GM12878 (cell line): ENCODE data around the gene CRYGS. TPM values are rescaled to one million over a fixed set of nuclear protein-coding genes. Genes with fewer than 3 reads are reported as not detected.

Experiments
- ATAC-seq: fragments of 200-7000 bp; cut with Tn5 transposase; 3 replicates; pipeline ENCODE4 v1.9.1; 2020; ENCODE audit warnings: mild to moderate bottlenecking, moderate library complexity
- BruUV-seq: library from RNA; stranded (reverse); fragments of 400-500 nt; replicated peaks from 2 replicates; lab custom pipeline; 2021; lab: Mats Ljungman, UMichigan
- CTCF ChIA-PET: fragments of 300-600 bp; sonication (Branson Sonifier 250); formaldehyde crosslinking; extraction: SDS; loops from one replicate; lab custom pipeline; 2021; ENCODE audit warnings: inconsistent platforms; lab: Yijun Ruan, JAX
- POLR2A ChIA-PET: fragments of 350-600 bp; formaldehyde crosslinking; extraction: SDS; loops from one replicate; lab custom pipeline; 2021; ENCODE audit warnings: inconsistent platforms; lab: Charles Lee
- RAD21 ChIA-PET: fragments of 300-600 bp; sonication (Branson Sonifier 250); formaldehyde crosslinking; loops from one replicate; lab custom pipeline; 2023; ENCODE audit warnings: antibody characterized with exemption; ENCODE audit not compliant: unreplicated experiment; lab: Charles Lee
- SMC1A ChIA-PET: fragments of 300-600 bp; sonication (Branson Sonifier 250); formaldehyde crosslinking; loops from one replicate; lab custom pipeline; 2023; ENCODE audit not compliant: unreplicated experiment, uncharacterized antibody; lab: Charles Lee
- DNase-seq: peaks from one replicate; pipeline ENCODE4 v3.0.0-alpha.2; 2011; ENCODE audit warnings: low read depth, low spot score
- FAIRE-seq: peaks from 3 replicates; lab custom pipeline; 2011; peaks lifted over from hg19 to GRCh38; lab: Jason Lieb, UNC
- H2AFZ ChIP-seq: 2 replicates; pipeline ENCODE4 v1.6.0; 2011; ENCODE audit warnings: low read depth, low read length, control low read depth; ENCODE audit not compliant: control insufficient read depth
- H3K27ac ChIP-seq: 2 replicates; pipeline ENCODE4 v1.5.1; 2011; ENCODE audit warnings: control low read depth; ENCODE audit not compliant: control insufficient read depth, insufficient read depth
- H3K27me3 ChIP-seq, 2 experiments: replicated peaks in 1 of 2; 2 replicates each; pipeline versions ENCODE4 v1.6.0 to v1.6.1; 2011; ENCODE audit warnings: low read length in 1 of 2; ENCODE audit not compliant: control insufficient read depth in 2 of 2, insufficient read depth in 2 of 2
- H3K36me3 ChIP-seq, 2 experiments: 2 replicates each; pipeline ENCODE4 v1.5.1; 2011; ENCODE audit warnings: low read length in 1 of 2; ENCODE audit not compliant: control insufficient read depth in 2 of 2, insufficient read depth in 2 of 2
- H3K4me1 ChIP-seq: 2 replicates; pipeline ENCODE4 v1.6.1; 2011; ENCODE audit warnings: mild to moderate bottlenecking, low read length, moderate library complexity, mixed read lengths; ENCODE audit not compliant: control insufficient read depth, insufficient read depth
- H3K4me2 ChIP-seq: 2 replicates; pipeline ENCODE4 v1.6.0; 2011; ENCODE audit warnings: control low read depth; ENCODE audit not compliant: control insufficient read depth, insufficient read depth
- H3K4me3 ChIP-seq: fragments of 200-600 bp; sonication (generic); 2 replicates; pipeline ENCODE4 v1.5.1; 2016
- H3K79me2 ChIP-seq: 2 replicates; pipeline ENCODE4 v1.6.0; 2011; ENCODE audit warnings: low read length; ENCODE audit not compliant: control insufficient read depth, insufficient read depth
- H3K9ac ChIP-seq: 2 replicates; pipeline ENCODE4 v1.8.0; 2011; ENCODE audit warnings: low read length, control low read depth, mixed read lengths; ENCODE audit not compliant: control insufficient read depth, insufficient read depth
- H3K9me3 ChIP-seq: replicated peaks from 3 replicates; pipeline ENCODE4 v1.5.1; 2011; ENCODE audit warnings: mild to moderate bottlenecking, low read length; ENCODE audit not compliant: control insufficient read depth, insufficient read depth
- H4K20me1 ChIP-seq: 2 replicates; pipeline ENCODE4 v1.6.0; 2011; ENCODE audit not compliant: control insufficient read depth, insufficient read depth
- ATF3 ChIP-seq: IDR thresholded peaks from 2 replicates; pipeline ENCODE4 v1.6.1; 2011; ENCODE audit warnings: low read depth, mild to moderate bottlenecking, low read length, moderate library complexity, borderline replicate concordance; ENCODE audit errors: extremely low read depth
- NFYB ChIP-seq: IDR thresholded peaks from 2 replicates; pipeline ENCODE4 v1.6.1; 2011; ENCODE audit warnings: low read depth, mild to moderate bottlenecking, low read length, improper control_type of control experiment, moderate library complexity; ENCODE audit not compliant: insufficient read depth
- SKIL ChIP-seq: fragments of 450-650 bp; IDR thresholded peaks from 2 replicates; pipeline ENCODE4 v1.6.1; 2017; ENCODE audit warnings: mild to moderate bottlenecking, low read depth, inconsistent platforms; ENCODE audit not compliant: poor library complexity, severe bottlenecking
- in situ Hi-C: fragments of 300-500 bp; cut with MboI; formaldehyde crosslinking; loops from 9 replicates; pipeline ENCODE4 v1.14.3; 2018; ENCODE audit warnings: mixed read lengths
- intact Hi-C: fragments of 100-400 bp; cut with micrococcal nuclease; formaldehyde crosslinking; loops from one replicate; pipeline ENCODE4 v1.14.2; 2022; ENCODE audit not compliant: unreplicated experiment
- polyA plus RNA-seq, 11 experiments: library from polyadenylated mRNA; depleted of rRNA in 4 of 11; unstranded in 6 of 11; stranded (reverse) in 5 of 11; fragments of >200 nt; fragmentation: Nextera tagmentation in 4 of 11; fragmentation: Illumina TruSeq in 1 of 11; extraction: Ambion mirVana in 4 of 11; extraction: Trizol in 1 of 11; gene quantifications; 1 replicate in 1 of 11; 2 replicates in 10 of 11; pipeline versions ENCODE4 v1.2.1 to v1.2.3, GENCODE V29; 2011 to 2016; ENCODE audit warnings: inconsistent platforms in 2 of 11, missing spikeins in 2 of 11, low read depth in 1 of 11
- total RNA-seq, 4 experiments: library from RNA; depleted of rRNA in 3 of 4; stranded (reverse); fragments of >200 nt in 3 of 4; fragmentation: Illumina TruSeq in 1 of 4; extraction: Trizol in 1 of 4; gene quantifications; 2 replicates each; pipeline versions ENCODE4 v1.2.1 to v1.2.3, GENCODE V29; 2013 to 2021
- TF ChIP-seq, protein P1 (sequence below): fragments of 450-650 bp; IDR thresholded peaks from 2 replicates; pipeline ENCODE4 v1.6.1; 2016; ENCODE audit warnings: mild to moderate bottlenecking

Gene CRYGS
- total and polyA plus RNA-seq, 10 of the 15 experiments (the other 5 are each of a cell fraction or from before 2014, with no cell fraction given) = 1.1 to 6.0 (median 2.5) TPM

DNA sequence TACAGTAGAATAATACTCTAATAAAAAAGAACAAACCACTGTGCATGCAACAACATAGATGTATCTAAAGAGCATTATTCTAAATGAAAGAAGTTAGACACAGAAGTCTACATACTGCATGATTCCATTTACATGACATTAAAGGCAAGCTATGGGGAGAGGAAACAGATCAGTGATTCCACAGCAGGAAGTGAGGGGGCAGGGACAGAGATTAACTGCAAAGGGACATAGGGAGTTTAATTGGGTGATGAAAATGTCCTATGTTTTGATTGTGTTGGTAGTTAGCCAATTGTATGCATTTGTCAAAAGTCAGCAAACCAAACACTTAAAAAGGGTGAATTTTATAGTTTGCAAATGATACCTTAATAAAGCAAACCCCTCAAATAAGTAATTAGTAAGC is 13.8 kb downstream of the CRYGS start:
- FAIRE-seq = no peak
- no peaks in the 10 kb centered on the region; the same call in 2 of the 3 replicates for H3K9me3 ChIP-seq
- TF ChIP-seq SKIL (no peak), NFYB (0 out of 2 replicates have a peak, but pooled peaks have one; percentile 12), ATF3 (no peak)
- TF ChIP-seq, protein P1, sequence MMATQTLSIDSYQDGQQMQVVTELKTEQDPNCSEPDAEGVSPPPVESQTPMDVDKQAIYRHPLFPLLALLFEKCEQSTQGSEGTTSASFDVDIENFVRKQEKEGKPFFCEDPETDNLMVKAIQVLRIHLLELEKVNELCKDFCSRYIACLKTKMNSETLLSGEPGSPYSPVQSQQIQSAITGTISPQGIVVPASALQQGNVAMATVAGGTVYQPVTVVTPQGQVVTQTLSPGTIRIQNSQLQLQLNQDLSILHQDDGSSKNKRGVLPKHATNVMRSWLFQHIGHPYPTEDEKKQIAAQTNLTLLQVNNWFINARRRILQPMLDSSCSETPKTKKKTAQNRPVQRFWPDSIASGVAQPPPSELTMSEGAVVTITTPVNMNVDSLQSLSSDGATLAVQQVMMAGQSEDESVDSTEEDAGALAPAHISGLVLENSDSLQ = peak; percentile 25; the same call in 1 of the 2 replicates
- no peak overlapping the region for H3K4me3 ChIP-seq
- no peaks in the 10 kb centered on the region; a peak in 1 of 4 replicates for H3K36me3 ChIP-seq
- in situ Hi-C loops = no loop called here
- no TSS peak for BruUV-seq
- H3K27me3 ChIP-seq = no peaks in the 10 kb centered on the region
- H3K79me2 ChIP-seq = no peaks in the 10 kb centered on the region
- POLR2A ChIA-PET = interaction anchor here (1.3 to 1.4 kb wide), 2 partner anchors 28 to 266 kb away, joined by 3 read pairs; no protein-coding TSS in a partner anchor
- H3K9ac ChIP-seq = no peak overlapping the region
- H3K4me1 ChIP-seq = peaks cover 59% of the 10 kb centered on the region
- no peak overlapping the region for H3K27ac ChIP-seq
- no peaks in the 10 kb centered on the region for H4K20me1 ChIP-seq
- H2AFZ ChIP-seq = no peak overlapping the region
- SMC1A ChIA-PET = interaction anchor here (1.4 to 15.9 kb wide), 3 partner anchors 7 to 172 kb away, joined by 3 to 429 read pairs (median 26); no protein-coding TSS in a partner anchor
- no peak overlapping the region for H3K4me2 ChIP-seq
- RAD21 ChIA-PET = interaction anchor here (1.4 to 6.5 kb wide), 2 partner anchors 9 to 542 kb away, joined by 3 to 80 read pairs; no protein-coding TSS in a partner anchor
- DNase-seq = no peak
- no peak for ATAC-seq
- intact Hi-C loops = loop anchor here (10.0 kb wide), 1 partner anchor 426 kb away; the partner anchor contains the start of gene ETV5
- CTCF ChIA-PET = no interaction called here
